OCI-M1 (cell line): Measurements from ENCODE around the gene CUBN.

Source experiments
- DNase-seq: peaks from one replicate; lab custom pipeline; 2025; lab: John Stamatoyannopoulos, UW

Gene CUBN

GRCh38 chr10:17068953-17069352 is 60.7 kb downstream of the CUBN start:
- DNase-seq, result no peak

- no peak for DNase-seq
These were observed 62.0 kb downstream of the CUBN start for GRCh38 chr10:17067376-17068264.

- DNase-seq, result no peak
These were observed 62.8 kb downstream of the CUBN start for GRCh38 chr10:17066807-17067206.

- no peak for DNase-seq
These were observed 63.6 kb downstream of the CUBN start for GRCh38 chr10:17066000-17066399.

GRCh38 chr10:17065273-17065672 is 64.3 kb downstream of the CUBN start:
- DNase-seq, result no peak

GRCh38 chr10:17064435-17064834 is 65.2 kb downstream of the CUBN start:
- no peak for DNase-seq

- no peak for DNase-seq
These were observed 66.6 kb downstream of the CUBN start for GRCh38 chr10:17062955-17063484.

GRCh38 chr10:17062493-17062892 is 67.1 kb downstream of the CUBN start:
- DNase-seq, result no peak

- DNase-seq, result no peak
These were observed 67.6 kb downstream of the CUBN start for GRCh38 chr10:17062009-17062408.

GRCh38 chr10:17061418-17061817 is 68.2 kb downstream of the CUBN start:
- no peak for DNase-seq

GRCh38 chr10:17060289-17060688 is 69.3 kb downstream of the CUBN start:
- no peak for DNase-seq

GRCh38 chr10:17059197-17059688 is 70.4 kb downstream of the CUBN start:
- DNase-seq, result no peak

GRCh38 chr10:17058093-17058492 is 71.5 kb downstream of the CUBN start:
- DNase-seq, result no peak

- no peak for DNase-seq
These were observed 72.7 kb downstream of the CUBN start for GRCh38 chr10:17056781-17057428.

- no peak for DNase-seq
These were observed 76.1 kb downstream of the CUBN start for GRCh38 chr10:17053513-17053912.

- DNase-seq, result no peak
These were observed 76.5 kb downstream of the CUBN start for GRCh38 chr10:17053061-17053460.

- DNase-seq, result no peak
These were observed 77.8 kb downstream of the CUBN start for GRCh38 chr10:17051851-17052250.

GRCh38 chr10:17049195-17049594 is 80.4 kb downstream of the CUBN start:
- no peak for DNase-seq

GRCh38 chr10:17047908-17048307 is 81.7 kb downstream of the CUBN start:
- DNase-seq, result no peak

- no peak for DNase-seq
These were observed 82.6 kb downstream of the CUBN start for GRCh38 chr10:17046989-17047388.

- no peak for DNase-seq
These were observed 86.0 kb downstream of the CUBN start for GRCh38 chr10:17043586-17043985.

- no peak for DNase-seq
These were observed 87.7 kb downstream of the CUBN start for GRCh38 chr10:17041626-17042520.
